Medulla oblongata (tissue), 1 donor: ENCODE data around the gene NID2.
A peak's percentile ranks its signal among the peaks of the same experiment; 100 is the strongest.

Experiments
- DNase-seq: peaks from one replicate; pipeline ENCODE4 v3.0.0-alpha.2; 2015; ENCODE audit errors: extremely low spot score

NID2 gene, protein sequence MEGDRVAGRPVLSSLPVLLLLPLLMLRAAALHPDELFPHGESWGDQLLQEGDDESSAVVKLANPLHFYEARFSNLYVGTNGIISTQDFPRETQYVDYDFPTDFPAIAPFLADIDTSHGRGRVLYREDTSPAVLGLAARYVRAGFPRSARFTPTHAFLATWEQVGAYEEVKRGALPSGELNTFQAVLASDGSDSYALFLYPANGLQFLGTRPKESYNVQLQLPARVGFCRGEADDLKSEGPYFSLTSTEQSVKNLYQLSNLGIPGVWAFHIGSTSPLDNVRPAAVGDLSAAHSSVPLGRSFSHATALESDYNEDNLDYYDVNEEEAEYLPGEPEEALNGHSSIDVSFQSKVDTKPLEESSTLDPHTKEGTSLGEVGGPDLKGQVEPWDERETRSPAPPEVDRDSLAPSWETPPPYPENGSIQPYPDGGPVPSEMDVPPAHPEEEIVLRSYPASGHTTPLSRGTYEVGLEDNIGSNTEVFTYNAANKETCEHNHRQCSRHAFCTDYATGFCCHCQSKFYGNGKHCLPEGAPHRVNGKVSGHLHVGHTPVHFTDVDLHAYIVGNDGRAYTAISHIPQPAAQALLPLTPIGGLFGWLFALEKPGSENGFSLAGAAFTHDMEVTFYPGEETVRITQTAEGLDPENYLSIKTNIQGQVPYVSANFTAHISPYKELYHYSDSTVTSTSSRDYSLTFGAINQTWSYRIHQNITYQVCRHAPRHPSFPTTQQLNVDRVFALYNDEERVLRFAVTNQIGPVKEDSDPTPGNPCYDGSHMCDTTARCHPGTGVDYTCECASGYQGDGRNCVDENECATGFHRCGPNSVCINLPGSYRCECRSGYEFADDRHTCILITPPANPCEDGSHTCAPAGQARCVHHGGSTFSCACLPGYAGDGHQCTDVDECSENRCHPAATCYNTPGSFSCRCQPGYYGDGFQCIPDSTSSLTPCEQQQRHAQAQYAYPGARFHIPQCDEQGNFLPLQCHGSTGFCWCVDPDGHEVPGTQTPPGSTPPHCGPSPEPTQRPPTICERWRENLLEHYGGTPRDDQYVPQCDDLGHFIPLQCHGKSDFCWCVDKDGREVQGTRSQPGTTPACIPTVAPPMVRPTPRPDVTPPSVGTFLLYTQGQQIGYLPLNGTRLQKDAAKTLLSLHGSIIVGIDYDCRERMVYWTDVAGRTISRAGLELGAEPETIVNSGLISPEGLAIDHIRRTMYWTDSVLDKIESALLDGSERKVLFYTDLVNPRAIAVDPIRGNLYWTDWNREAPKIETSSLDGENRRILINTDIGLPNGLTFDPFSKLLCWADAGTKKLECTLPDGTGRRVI (N-terminal part only)

DNA sequence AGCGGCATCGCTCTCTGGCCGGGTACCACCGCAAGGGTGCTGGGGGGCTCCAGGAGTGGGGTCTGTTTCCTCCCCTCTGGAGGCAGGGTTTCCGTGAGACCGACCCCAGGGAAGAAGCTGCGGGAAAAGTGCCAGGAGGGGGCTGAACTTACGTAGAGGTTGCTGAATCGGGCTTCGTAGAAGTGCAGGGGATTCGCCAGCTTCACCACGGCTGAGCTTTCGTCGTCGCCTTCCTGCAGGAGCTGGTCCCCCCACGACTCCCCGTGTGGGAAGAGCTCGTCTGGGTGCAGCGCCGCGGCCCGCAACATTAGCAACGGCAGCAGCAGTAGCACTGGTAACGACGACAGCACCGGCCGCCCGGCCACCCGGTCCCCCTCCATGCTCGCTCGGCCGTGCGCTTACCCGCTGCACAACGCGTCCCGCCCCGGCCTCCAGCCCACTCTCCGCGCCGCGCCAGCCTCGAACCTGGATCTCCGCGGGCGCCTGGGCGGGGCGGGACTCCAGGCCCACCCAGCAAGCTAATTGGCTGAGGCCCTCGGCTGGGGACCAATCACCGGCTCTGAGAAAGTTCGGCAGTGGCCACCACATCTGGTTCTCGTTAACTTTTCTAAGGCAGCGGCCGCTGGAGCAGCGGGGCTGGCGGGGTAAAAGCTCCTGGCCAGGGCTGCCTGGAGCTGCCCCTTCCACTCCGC is at the start of gene NID2:
NID2 (minus strand) TSS at position 445 of the 692 bp plus-strand sequence; CDS start at position 380, 65 bp downstream.
- DNase-seq = peak; percentile 72

DNA sequence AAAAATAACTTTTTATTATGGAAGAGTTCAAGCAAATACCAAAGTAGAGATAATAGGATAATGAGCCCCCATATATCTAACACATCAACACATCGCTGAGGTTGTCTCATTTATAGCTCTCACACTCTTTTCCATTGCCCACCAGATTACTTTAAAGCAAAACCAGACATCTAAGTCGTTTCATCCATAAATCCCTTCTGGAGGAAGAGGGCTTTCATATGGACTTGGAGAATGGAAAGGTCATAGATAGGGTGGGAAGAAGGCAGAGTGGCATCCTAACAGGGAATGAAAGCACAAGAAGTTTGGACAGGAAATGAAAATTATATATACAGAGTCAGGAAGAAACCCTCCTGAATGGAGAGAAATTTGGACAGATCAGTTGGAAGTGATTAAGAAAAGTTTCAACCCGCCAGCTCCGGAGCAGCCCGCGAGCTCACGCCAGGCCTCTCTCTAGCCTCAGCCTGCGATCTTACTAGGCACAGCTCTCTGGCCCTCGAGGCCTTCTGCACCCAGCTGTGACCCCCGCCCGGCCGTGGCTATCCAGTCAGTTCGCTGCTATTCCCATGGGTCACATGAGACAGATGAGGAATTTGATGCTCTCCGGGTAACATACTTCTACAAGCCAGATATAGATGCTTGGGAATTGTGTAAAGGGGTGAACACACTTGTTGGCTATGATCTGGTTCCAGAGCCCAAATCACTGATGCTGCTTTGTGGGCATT is 48.4 kb upstream of the NID2 start:
- DNase-seq = no peak

DNA sequence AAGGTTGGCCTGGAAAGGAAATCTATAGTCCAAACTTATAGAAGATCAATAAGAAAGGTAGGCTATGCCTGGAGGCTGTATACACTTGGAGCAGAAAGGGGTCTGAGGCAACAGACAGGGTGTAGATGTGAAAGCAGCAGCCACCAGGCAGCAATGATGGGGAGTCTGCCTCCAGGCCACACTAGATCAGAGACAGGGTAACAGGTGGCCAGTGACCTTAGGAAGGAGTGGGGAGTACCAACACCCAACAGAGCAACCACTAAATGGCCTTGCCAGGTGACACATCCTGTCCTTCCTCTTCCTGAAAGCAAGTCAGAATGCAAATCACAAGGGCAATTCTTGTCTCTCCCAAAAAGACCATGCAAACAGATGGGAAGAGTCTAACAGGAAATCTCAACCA is 46.4 kb upstream of the NID2 start:
- no peak for DNase-seq

DNA sequence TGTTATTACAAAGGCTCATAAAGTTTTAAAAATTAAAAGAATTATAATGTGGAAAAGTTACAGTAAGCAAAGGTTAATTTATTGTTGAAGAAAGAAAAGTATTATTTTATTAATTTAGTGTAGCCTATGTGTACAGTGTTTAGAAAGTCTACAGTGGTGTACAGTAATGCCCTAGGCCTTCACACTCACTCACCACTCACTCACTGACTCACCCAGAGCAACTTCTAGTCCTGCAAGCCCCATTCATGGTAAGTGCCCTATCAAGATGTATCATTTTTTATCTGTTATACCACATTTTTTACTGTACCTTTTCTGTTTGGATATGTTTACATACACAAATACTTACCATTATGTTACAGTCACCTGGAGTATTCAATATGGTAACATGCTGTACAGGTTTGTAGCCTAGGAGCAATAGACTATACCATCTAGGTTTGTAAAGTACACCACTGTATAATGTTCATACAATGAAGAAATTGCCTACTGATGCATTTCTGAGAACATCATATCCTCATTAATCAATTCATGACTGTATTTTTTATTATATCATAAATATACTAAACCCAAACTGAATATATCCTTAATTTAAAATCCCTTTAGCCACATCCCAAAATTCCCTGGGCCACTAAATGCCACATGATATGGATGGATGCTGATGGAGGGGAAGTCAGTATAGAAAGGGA is 43.6 kb upstream of the NID2 start:
- DNase-seq = no peak

DNA sequence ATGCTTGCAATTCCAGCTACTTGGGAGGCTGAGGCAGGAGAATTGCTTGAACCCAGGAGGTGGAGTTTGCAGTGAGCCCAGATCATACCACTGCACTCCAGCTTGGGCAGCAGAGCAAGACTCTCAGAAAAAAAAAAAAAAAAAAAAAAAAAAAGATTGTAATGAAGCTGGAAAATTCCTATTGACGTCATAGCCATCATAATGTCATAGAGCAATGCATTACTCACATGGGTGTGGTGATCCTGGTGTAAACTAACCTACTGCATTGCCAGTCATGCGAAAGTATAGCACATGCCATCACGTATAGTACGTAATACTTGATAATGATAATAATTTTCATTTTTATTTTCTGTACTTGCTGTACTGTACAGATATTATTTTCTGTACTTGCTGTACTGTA is 42.7 kb upstream of the NID2 start:
- DNase-seq = no peak

DNA sequence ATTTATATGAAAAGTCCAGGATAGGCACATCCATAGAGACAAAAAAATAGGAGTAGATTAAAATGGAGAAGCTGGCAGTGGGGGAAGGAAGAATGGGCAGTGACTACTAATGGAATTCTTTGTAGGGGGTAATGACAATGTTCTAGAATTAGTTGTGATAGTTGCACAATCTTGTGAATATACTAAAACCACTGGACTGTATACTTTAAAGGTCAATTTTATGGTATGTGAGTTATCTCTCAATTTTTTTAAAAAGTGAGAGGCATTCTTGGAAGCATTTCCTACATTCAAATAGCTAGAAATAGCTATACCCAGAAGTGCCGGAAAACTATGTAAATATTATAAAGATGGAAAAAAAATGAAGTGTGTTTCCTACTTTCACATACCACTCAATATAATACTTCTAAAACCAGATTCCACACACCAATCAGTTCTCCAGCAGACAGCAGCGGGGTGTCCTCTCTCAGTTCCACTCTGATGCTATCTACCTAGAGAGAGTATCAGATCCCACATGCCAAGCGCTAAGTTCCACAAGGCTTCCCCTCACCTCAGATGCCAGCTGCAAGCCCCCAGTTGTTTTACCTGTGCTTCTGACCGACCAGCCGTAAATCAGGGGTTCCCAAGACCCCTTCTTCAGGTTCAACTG is 41.7 kb upstream of the NID2 start:
- no peak for DNase-seq

DNA sequence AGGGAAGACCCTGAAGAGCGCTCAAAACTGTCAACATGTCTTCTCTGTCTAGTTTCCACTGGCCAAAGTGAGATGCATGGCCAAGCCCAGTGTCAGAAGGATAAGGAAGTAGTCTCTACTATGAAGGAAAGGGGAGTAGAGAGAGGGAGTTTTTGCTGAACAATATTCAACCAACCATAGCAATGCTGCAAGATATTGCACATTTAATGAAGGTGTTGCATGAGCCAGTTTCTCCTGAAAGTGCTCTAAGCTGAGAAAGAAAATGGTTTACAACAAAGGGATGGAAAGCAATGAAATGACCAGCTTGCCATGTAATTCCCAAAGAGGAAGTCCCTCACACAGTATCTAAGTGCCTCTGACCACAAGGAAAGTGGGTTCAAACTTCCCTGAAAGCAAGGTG is 40.0 kb upstream of the NID2 start:
- no peak for DNase-seq

DNA sequence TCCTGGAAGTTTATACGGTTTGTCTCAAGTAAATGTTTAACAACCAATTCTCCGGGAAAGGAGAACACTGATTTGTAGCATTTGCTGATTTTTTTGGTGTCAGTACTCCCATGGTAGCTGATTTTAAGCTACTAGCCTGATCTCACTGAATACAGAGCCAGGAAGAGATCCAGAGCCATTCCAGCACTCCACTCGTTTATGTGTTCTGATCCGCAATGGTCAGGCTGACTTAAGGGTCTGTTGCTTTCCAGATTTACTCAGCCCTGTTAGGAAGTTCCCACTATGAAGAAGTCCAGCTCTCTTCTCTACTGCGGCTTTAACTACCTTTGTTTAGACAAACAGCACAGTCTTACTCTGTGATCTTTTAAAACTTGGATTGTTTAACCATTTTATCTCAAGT is 38.0 kb upstream of the NID2 start:
- DNase-seq = no peak

DNA sequence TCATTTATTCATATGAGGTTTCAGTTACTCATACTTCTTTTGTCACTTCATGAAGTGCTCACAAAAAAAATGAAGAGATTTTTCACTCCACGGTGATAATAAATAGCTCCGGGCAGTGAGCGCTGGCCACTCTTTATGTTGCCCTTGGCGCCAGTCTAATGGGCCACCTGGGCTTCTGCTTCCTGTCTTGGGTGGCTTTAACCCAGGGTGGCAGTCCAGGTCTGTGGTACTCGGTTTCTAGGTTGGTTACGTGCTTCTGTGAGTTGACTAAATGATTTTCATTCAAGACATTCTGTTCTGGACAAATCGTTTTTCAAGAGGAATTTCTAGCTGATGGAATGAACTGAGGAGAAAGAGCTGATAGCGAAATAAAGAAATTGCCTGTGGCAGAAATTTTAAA is 34.6 kb upstream of the NID2 start:
- DNase-seq = no peak

DNA sequence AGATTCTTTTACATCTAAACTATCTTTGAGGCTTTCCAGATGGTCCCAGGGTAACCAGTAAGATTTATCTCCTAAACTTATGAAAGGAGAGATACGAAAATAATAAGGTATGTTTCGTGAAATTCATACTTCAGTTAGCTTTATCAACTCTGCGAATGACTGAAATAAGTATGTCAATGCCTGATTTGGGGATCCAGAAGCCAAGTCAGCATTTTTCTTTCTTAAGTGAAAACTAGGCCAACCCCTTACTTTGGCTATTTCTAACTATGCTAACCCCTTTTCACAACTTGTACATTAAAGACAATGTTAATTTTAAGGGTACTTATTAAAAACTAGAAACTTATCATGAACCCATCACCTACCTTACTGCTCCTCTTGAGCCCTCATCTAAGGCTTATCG is 26.9 kb upstream of the NID2 start:
- no peak for DNase-seq

DNA sequence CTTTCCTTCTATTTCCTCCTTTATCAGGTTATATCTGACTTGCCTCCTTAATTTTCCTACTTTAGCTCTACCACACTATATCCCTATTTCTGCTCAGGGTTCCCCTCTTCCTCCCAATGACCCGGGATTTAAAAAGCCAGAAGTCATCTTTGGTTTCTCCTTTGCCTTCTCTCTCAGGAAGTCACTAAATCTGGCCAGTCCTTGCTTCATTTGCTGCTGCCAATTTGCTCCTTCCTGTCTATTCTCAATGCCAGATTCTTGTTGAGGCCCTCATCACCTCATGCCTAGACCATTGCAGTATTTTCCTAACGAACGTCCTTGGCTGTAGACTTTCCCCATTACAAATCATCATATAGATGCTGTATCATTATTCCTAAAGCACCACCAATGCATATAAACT is 26.5 kb upstream of the NID2 start:
- no peak for DNase-seq

DNA sequence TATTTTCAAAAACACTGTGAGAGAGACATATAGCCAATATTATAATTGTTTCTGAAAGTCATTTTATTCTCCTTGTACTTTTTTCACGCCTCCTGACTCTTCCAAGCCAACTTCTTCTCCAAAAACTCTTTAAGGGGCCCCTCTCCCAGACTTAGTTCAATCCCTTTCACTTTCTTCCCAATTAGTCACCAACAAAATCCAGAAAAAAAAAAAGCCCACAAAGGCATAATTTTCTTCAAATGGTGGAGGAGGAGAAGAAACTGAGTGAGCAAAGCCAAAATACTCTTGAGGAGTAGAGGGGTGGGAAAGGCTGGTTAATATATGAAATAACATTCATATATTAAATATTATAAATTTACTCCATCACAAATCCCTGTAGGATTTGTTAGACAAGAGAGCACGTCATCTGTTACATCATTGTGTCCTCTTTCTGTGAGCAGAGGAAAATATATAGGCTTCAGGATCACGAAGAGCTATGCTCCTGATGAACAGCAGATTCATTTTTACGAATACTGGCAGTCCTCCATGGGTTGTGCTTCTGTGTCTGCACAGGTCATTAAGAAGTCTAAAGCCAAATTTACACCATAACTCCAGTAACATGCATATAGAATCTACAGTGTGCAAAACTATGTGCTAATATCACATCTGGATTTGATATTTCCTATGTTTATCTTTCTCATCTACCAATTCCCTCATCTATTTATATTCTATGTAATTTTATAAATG is 25.9 kb upstream of the NID2 start:
- no peak for DNase-seq

DNA sequence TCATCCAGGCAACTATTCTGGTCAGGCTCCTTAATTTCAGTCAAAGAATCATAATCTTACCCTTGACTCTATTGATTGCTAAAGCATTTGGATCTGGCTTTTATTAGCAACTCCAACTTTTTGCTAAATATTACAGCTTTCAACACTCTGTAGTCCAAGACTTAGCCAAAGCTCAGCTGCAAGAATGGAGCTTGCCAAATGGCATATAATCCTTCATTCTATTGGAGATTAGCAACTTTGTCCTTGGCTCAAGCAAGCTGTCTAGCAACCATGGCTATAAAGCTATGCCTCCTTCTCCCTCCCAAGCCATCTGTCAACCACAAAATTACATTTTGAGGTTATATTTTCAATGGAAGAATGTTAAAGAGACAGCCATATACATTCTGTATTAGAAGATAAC is 23.1 kb upstream of the NID2 start:
- DNase-seq = no peak

DNA sequence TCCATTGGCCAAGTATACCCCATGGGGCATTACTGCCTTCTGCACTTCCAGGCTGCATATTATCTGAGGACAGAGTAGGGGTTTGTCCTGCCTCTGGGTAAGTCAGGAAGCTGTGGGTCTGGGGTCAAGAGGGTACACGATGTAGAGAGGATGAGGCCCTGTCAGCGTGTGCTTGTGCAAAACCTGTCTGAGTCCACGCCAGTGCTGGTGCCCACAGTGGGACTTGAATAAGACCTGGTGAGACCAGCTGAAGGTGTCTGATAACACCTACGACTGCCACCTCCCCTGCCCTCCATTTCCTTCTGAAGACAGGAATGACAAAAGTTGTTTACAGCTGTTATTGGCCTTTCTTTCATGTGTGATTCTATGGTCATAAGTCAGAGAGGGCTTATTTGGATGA is 22.1 kb upstream of the NID2 start:
- no peak for DNase-seq

DNA sequence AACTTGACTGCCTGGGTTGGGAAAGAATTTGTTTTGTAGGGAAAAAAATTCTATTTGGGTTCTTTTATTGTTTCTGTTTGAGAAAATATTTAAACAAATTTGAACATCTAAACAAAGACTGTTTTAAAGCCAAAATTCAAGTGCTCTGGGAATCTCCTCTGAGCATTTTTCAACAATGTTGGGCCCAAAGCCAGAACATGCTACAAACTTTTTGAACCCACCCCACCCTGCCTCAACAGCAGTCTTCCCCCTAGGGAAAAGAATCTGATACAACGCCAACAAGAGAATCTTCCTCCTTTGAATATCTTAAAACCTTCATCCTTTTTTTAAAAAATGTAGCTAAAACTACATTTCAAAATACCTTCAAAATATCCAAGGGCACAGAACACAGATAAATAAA is 20.4 kb upstream of the NID2 start:
- DNase-seq = no peak

DNA sequence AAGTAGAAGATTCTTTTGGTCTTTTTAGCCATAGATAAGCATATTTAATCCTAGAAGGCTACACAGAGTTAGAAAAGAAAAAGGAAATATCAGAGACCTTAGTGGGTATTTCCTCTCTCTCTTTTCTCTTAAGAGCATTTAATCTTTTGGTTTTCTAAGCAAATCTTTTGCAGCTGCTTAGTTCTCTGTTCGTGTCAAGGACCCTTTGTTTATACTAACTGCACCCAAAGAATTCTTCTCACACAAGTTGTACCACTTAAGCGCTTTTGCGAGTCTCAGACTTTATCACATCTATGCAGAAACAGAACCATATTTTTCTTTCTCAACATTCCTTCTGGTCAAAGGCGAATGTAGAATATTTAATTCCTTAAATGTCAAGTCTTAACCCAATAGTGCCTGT is 17.9 kb upstream of the NID2 start:
- DNase-seq = no peak

DNA sequence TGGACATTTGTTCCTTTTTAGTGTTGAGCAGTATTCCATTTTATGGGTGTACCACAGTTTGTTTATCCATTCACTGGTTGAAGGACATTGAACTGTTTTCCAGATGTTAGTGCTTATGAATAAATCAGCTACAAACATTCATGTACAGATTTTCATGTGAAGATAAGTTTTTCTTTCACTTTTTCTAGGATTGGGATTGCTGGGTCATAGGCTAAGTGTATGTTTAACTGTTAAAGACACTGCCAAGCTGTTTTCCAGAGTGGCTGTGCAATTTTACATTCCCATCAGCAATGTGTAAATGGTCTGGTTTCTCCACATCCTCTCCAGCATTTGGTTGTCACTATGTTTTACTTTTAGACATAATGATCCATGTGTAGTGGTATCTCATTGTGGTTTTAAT is 14.0 kb upstream of the NID2 start:
- DNase-seq = no peak

DNA sequence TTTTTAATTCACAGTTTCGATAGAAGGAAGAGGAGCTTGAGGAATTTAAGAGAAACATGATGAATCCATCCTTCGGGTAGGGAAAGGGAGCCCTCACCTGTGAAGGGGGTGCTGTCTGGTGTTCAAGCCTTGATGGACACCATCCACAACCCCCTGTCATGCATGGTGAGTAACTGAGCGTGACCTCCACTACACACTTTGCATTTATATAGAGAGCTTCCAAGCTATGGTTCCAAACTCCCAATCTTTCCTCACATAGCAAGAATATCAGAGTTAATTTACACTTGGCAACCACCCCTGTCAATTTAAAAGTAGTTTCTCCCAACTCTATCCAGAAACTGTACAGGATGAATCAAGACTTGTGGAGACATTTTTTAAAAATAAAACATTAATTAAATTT is 13.1 kb upstream of the NID2 start:
- no peak for DNase-seq
